GM12878 (cell line): ENCODE measurements around the gene IER2. TPM values are rescaled to one million over a fixed set of nuclear protein-coding genes. Genes with fewer than 3 reads are reported as not detected.

Experiments
- CBFB ChIP-seq: IDR thresholded peaks from 2 replicates; pipeline ENCODE4 v1.6.1; 2016; ENCODE audit warnings: antibody characterized with exemption, low read depth
- CHD2 ChIP-seq: IDR thresholded peaks from 2 replicates; pipeline ENCODE4 v1.6.1; 2011; ENCODE audit warnings: low read depth, low read length, improper control_type of control experiment, borderline replicate concordance
- CREB1 ChIP-seq: IDR thresholded peaks from 2 replicates; pipeline ENCODE4 v1.6.1; 2012; ENCODE audit warnings: low read depth, mild to moderate bottlenecking, inconsistent platforms
- CREM ChIP-seq: IDR thresholded peaks from 2 replicates; pipeline ENCODE4 v1.6.1; 2014; ENCODE audit warnings: antibody characterized with exemption, low read depth
- DPF2 ChIP-seq: fragments of 450-650 bp; IDR thresholded peaks from 2 replicates; pipeline ENCODE4 v1.6.1; 2017; ENCODE audit warnings: mild to moderate bottlenecking
- EED ChIP-seq: sonication (generic); IDR thresholded peaks from 2 replicates; pipeline ENCODE4 v1.6.1; 2016; ENCODE audit warnings: antibody characterized with exemption, low read depth
- ETV6 ChIP-seq, 2 experiments: fragments of 450-650 bp in 1 of 2; IDR thresholded peaks in 1 of 2; conservative IDR thresholded peaks in 1 of 2; 2 replicates each; pipeline ENCODE4 v1.6.1; 2014; ENCODE audit warnings: antibody characterized with exemption in 1 of 2, borderline replicate concordance in 1 of 2, low read depth in 1 of 2, mild to moderate bottlenecking in 1 of 2, moderate library complexity in 1 of 2
- FOXM1 ChIP-seq: IDR thresholded peaks from 2 replicates; pipeline ENCODE4 v1.6.1; 2012; ENCODE audit warnings: low read depth, mild to moderate bottlenecking, inconsistent platforms, low read length, moderate library complexity
- IKZF2 ChIP-seq, 2 experiments: fragments of 450-650 bp; IDR thresholded peaks; 2 replicates each; pipeline ENCODE4 v1.6.1; 2017; ENCODE audit warnings: mild to moderate bottlenecking in 2 of 2, moderate library complexity in 2 of 2
- MEF2B ChIP-seq: fragments of 450-650 bp; IDR thresholded peaks from 2 replicates; pipeline ENCODE4 v1.6.1; 2018; ENCODE audit warnings: mild to moderate bottlenecking, moderate library complexity; ENCODE audit not compliant: partially characterized antibody, poor library complexity, severe bottlenecking
- MTA2 ChIP-seq: fragments of 450-650 bp; IDR thresholded peaks from 2 replicates; pipeline ENCODE4 v1.6.1; 2016; ENCODE audit warnings: low read depth, mild to moderate bottlenecking, moderate library complexity
- PBX3 ChIP-seq: IDR thresholded peaks from 2 replicates; pipeline ENCODE4 v1.6.1; 2011; ENCODE audit warnings: mild to moderate bottlenecking, low read depth, low read length, moderate library complexity; ENCODE audit not compliant: insufficient replicate concordance
- PKNOX1 ChIP-seq: fragments of 450-650 bp; IDR thresholded peaks from 2 replicates; pipeline ENCODE4 v1.6.1; 2016; ENCODE audit warnings: mild to moderate bottlenecking
- RELB ChIP-seq: fragments of 450-650 bp; IDR thresholded peaks from 2 replicates; pipeline ENCODE4 v1.6.1; 2017; ENCODE audit warnings: low read depth, mild to moderate bottlenecking, moderate library complexity
- TCF3 ChIP-seq: IDR thresholded peaks from 2 replicates; pipeline ENCODE4 v1.6.1; 2012; ENCODE audit warnings: low read depth, mild to moderate bottlenecking, low read length, borderline replicate concordance; ENCODE audit not compliant: insufficient read depth
- YY1 ChIP-seq: IDR thresholded peaks from 2 replicates; pipeline ENCODE4 v1.6.1; 2011; ENCODE audit warnings: low read depth, mild to moderate bottlenecking, low read length
- ZBTB11 ChIP-seq: fragments of 450-650 bp; formaldehyde crosslinking; IDR thresholded peaks from 2 replicates; pipeline ENCODE4 v1.5.0; 2022; ENCODE audit warnings: mild to moderate bottlenecking, missing genetic modification characterization
- ZNF622 ChIP-seq: fragments of 450-650 bp; IDR thresholded peaks from 2 replicates; pipeline ENCODE4 v1.6.1; 2017; ENCODE audit warnings: mild to moderate bottlenecking, inconsistent platforms
- polyA plus RNA-seq, 11 experiments: library from polyadenylated mRNA; depleted of rRNA in 4 of 11; unstranded in 6 of 11; stranded (reverse) in 5 of 11; fragments of >200 nt; fragmentation: Nextera tagmentation in 4 of 11; fragmentation: Illumina TruSeq in 1 of 11; extraction: Ambion mirVana in 4 of 11; extraction: Trizol in 1 of 11; gene quantifications; 1 replicate in 1 of 11; 2 replicates in 10 of 11; pipeline versions ENCODE4 v1.2.1 to v1.2.3, GENCODE V29; 2011 to 2016; ENCODE audit warnings: inconsistent platforms in 2 of 11, missing spikeins in 2 of 11, low read depth in 1 of 11
- total RNA-seq, 4 experiments: library from RNA; depleted of rRNA in 3 of 4; stranded (reverse); fragments of >200 nt in 3 of 4; fragmentation: Illumina TruSeq in 1 of 4; extraction: Trizol in 1 of 4; gene quantifications; 2 replicates each; pipeline versions ENCODE4 v1.2.1 to v1.2.3, GENCODE V29; 2013 to 2021

Gene IER2
- total and polyA plus RNA-seq, 10 of the 15 experiments (the other 5 are each of a cell fraction or from before 2014, with no cell fraction given): 2.8 to 94.5 (median 24.9) TPM

GRCh38 chr19:13164343-13165161 lies 14.3 kb downstream of the IER2 start (continued):
- peak; percentile 85 for TF ChIP-seq TCF3
- TF ChIP-seq IKZF2 (IDR thresholded peaks at IDR 0.05): peak; percentile 67 to 71; a peak in 3 of 4 replicates
- 0 out of 2 replicates have a peak, but pooled peaks have one; percentile 25 for TF ChIP-seq DPF2
- TF ChIP-seq EED: peak; percentile 94
- peak; percentile 25 for TF ChIP-seq PBX3
- 0 out of 2 replicates have a peak, but pooled peaks have one; percentile 17 for TF ChIP-seq CBFB
- TF ChIP-seq ZBTB11 (CRISPR knock-in tag): no peak
- TF ChIP-seq RELB: 0 out of 2 replicates have a peak, but pooled peaks have one; percentile 34
- peak; percentile 35; the same call in 1 of the 2 replicates for TF ChIP-seq CHD2
- 0 out of 2 replicates have a peak, but pooled peaks have one; percentile 7 for TF ChIP-seq CREM
- 0 out of 2 replicates have a peak, but pooled peaks have one; percentile 25 for TF ChIP-seq CREB1
- TF ChIP-seq MEF2B: peak; percentile 37
- peak in 1 of 2 experiments; percentile 77; a peak in 2 of 4 replicates for TF ChIP-seq ETV6 (conservative IDR thresholded peaks at IDR 0.05 in 1 of 2, IDR thresholded peaks at IDR 0.05 in 1 of 2; ENCODE audit: borderline replicate concordance in 1 of 2, low read depth in 1 of 2)
- peak; percentile 62 for TF ChIP-seq MTA2
- no peak for TF ChIP-seq FOXM1
- no peak for TF ChIP-seq ZNF622
- TF ChIP-seq PKNOX1: peak; percentile 19; the same call in 1 of the 2 replicates
- no peak for TF ChIP-seq YY1
